Activated naive CD4-positive, alpha-beta T cell treated with anti-CD3 and anti-CD28 coated beads, Interleukin-2, amount 50 U/mL, for 16 hours (primary cell): ENCODE results near the gene SLC12A4.
"Not testable (repeated sequence)": the region's sequence is repeated elsewhere in the genome, so short reads cannot be mapped to it uniquely, and the experiment has no call there.

Source experiments
- DNase-seq: peaks from one replicate; pipeline ENCODE4 v3.0.0-alpha.2; 2020

Gene SLC12A4

DNA sequence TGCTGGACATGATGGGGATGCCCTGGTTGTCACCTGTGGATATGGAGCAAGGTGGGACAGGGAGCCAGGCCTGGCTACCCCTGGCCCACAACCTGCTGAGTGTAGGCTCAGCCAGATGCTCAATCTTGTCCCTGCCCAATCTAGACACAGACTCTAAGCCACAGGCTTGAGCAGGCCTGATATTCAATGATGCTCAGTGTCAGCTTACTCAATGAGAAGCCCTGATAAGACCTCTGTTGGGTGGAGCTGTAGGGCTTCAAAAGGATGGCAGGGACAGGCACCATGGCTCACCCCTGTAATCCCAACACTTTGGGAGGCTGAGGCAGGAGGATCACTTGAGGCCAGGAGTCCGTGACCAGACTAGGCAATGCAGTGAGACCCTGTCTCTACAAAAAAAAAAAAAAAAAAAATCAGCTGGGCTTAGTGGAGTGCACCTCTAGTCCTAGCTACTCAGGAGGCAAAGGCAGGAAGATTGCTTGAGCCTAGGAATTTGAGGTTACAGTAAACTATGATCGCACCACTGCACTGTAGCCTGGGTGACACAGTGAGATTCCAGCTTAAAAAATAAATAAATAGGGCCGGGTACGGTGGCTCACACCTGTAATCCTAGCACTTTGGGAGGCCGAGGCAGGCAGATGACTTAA lies 27.9 kb downstream of the SLC12A4 start:
- DNase-seq = no peak

DNA sequence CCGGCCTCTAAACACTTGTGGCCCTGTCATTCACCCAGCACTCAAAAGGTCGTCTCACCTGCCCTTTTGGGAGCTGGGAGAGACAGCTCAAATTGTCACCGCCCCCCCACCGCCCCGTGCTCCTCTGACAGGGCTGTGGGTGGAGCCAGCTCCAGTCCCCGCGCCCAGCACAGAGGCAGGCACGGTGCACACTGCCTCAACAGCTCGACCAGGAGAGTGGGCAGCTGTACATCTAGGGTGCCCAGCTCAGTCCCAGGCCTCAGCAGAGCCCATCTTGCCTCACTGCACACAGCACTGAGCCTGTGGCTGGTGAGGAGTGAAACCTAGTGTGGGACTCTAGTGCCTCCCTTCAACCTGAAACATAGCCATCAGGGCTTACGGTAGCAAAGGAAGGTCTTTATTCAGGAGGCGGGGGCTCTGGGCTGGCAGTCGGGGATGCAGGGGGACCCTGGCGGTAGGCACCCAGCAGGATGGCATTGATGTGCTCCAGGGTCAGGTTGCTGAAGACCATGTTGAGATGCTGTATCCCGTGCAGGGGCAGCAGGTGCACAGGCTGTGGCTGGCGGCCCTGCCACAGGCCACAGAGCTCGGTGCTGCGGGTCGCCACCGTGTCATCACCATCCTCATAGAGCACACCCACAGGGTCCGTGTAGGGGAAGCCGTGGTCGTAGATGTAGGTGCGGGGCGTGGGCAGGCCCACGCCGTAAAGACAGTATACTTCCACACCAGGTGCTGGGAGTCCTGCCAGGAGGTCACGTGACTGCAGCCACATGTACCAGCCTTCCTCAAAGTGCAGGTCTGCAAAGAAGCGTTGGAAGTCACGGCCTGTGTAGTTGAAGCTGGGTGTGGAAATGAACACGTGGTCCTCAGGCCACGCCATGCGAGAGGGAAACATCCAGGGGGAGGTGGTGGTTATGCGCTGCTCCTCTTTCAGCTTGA lies 28.7 kb downstream of the SLC12A4 start:
- peak; percentile 62 for DNase-seq

DNA sequence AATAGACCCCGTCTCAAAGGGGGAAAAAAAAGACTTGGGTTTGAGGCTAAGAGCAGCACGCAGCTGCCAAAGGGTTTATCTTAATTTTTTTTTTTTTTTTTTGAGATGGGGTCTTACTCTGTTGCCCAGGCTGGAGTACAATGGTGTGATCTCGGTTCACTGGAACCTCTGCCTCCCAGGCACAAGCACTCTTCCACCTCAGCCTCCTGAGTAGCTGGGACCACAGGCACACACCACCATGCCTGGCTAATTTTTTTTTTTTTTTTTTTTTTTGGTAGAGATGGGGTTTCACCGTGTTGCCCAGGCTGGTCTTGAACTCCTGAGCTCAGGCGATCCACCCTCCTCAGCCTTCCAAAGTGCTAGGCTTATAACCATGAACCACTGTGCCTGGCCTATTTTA lies 30.7 kb downstream of the SLC12A4 start:
- DNase-seq = not testable (repeated sequence)

DNA sequence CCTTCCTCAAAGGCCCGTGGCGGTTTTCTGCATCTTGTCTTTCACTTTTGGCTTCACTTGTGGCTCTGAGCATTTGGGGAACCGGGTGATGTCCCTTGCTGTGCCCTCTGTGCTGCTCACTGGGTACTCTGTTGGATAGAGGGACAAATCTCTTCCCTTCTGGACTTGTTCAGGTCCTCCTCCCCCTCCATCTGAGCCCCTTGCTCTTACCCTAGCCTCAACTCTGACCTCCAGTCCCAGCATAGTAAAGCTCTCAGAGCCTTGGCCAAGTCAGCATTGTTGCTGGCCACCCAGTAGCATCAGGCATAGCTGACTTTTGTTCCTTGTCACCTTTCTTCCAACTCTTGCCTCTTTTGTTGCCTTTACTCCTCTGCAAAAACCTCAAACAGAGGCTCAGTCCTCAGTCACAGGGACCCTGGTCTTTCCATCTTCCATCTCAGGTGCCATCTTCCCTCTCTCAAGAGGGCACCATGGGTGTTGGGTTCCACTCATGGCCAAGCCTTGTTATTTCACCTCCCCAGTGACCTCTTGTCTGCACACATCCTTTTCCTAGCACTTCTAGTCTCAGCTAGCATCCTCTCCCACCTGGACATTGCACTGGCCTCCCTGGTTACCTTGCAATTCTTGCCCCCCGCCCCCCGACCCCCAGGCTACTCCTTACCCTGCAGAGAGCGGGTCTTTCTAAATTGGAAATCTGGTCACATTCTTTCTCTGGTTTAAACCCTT lies 31.4 kb downstream of the SLC12A4 start:
- peak; percentile 77 for DNase-seq

DNA sequence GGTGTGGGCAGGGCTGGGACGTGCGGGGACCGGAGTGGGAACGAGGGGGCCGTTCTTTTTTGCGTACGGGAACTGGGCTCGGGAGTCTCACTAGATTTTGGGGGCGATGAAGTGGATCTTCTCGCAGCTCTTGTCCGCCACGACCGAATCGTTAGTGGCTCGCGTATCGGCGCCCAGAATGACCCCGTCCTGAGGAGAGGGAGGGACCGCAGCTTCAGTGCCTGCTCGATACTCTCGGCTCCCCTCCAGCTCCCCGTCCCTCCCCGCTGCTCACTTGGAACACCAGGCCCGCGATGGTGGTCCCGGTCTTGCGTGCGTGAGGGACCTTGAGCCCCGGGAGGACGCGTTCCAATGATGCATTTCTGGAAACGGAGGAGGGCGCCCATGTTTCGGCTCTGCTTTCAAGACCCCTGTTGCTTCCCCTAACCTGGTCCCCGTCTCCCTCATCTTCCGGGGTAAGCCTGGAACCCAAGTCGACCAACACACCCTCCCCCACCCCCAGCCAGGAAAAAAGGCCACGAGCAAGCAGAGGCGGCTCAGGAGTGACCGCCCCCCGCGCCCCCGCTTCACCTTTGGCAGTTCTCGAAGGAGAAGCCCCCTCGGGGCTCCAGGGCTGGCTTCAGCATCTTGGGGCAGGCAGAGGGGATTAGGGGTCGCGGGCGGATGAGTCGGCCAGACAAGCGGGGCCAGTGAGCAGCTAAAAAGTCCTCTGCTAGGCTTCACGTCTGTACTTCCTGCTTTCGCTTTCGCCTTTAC lies 32.1 kb downstream of the SLC12A4 start, which contains the start of gene PSMB10:
TSS of gene PSMB10 (minus strand) at position 727 of the 756 bp plus-strand sequence. CDS start at position 626, 101 bp downstream.
- peak; percentile 56 for DNase-seq

DNA sequence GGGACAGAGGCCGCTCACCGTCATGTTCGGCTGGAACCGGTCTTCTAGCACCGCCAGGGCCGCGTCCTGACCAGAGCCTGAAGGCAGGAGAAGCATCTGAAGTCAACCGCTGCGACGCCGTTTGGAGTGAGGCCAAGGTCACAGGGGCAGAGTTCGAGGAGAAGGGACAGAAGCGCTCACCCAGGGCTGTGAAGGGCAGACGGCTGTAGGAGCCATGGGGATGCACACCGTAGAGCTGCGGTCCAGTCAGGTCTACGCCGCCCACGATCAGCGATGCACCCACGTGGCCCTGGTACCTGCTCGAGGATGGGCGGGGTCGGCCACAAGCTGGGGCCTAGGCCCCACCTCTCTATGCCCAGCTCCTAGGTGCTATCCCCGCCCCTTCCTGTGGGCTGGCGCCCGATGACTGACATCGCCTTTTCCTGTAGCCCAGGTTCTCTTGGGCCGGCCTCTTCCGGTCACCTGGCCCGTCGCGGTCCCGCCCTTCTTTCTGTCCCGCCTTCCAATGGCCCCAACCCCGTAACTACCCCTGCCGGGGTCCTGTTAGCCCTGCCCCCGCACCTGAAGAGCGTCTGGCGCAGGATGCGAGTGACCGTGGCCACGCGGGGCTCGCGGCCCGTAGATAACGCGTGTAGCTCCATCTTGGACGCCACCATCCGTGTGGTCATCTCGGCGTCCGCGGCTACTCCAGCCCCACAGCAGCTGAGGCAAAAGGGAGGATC lies 32.9 kb downstream of the SLC12A4 start:
- DNase-seq = peak; percentile 95

DNA sequence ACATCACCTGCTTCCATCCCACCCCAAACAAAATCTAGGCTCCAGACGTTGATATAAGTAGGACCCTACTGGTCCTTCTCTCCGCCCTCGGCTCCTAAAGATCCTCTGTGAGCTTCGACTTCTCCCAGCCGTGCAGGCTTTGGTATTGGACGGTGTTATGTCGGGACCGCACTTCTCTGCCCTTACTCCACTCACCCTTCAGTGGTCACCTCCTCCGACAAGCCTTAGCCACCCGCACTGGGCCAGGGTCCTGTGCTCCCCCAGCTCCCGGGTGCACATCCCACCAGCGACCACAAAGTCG lies 33.4 kb downstream of the SLC12A4 start:
- no peak for DNase-seq

DNA sequence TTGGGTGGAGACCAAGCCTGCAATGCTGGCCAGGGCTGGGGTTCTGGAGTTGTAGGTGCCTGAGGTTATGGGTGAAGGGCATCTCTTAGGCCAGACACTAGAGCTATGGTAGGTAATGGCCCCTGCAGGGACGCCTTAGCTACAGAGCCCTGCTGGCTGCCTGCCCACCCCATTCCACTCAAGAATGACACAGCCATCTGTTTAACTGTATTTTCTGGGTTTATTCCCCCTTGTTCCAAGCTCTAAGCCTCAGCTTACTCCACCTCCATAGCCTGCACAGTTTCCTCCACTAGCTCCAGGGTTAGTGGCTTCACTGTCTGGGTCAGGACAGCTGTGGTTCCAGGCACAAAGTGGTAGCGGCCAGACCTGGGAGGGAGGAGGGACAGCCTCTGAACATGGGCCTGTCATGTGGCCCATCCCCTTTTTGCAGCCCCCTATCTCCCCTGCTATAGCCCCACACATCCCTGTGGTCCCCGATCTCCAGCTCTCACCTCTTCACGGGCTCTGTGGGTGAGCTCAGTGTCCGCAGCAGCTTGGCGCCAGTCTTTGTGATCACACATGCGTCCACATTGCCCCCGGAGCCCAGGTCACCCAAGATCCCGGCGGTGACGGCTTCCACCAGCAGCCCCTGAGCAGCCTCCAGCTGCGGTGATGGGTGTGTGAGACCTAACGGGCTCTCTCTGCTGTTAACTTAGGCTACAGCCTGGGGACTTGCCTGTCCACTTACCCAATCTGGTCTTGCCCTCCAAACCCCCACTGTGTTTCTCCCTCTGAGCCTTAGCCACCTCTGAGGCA lies 33.9 kb downstream of the SLC12A4 start:
- DNase-seq = no peak

DNA sequence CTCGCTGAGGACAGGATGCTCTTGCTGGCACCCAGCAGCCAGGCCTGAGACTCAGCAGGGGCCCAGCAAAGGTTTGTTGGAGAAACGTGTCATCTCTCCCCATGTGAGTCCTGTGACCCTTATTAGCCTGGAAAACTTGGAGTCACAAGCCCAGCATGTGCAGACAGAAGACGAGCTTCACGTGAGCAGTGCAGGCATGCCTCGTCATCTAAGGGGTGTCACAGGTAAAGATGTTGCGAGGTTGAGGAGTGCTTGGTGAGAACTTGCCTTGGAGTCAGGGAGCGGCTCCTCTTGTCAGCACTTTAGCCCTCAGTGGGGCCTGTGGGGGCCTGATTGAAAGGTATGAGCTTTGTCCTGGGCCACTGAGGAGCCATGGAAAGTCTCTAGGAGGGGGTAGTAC lies 34.6 kb downstream of the SLC12A4 start:
- DNase-seq = no peak

DNA sequence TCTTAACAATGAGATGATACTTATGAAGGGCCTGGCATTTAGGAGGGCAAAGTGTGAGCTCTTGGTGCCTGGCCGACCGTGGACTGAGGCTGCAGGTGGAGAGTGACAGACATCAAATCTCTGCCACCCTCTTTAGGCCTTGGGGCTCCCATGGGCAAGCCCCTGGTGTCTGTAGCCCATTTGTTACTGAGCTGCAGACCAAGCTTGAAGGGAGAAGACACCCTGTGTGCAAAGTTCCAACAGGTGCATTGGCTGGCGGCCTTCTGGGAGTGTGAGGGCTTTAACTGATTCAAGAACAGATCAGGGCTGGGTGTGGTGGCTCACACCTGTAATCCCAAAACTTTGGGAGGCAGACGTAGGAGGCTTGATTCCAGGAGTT lies 36.0 kb downstream of the SLC12A4 start:
- DNase-seq = no peak

DNA sequence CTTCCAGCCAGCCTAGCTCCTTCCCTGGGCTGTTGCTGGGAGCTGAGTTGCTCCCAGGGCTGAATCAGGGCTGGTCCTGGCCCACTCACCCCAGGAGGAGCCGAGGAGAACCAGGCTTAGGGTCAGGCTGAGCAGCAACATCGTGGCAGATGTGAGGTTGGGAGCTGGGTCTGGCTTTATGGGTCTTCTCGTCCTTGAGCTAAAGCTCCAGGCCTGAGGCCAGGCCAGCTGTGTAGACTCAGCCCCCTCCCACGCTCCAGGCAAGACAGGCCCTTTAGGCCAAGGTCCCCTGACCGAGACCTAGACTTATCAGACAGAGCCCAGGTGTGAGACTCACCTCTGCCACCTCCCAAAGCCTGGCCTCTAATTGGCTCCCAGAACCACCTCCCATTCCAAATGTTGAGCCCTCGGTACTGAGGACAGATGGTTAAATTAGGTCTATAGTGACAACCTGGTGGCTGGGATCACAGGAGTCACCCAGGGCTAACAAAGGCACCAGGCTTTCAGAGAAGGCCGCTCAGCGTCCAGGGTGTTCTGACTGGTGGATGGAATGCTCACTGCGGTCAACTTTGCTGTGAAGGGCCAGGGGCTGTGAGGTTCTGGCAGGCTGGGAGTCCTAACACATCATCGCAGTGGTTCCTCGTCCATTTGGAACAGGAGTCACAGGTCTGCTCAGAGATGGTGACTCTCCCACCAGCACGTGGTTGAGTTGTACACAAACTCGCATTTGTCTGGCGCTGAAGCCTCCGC lies 36.5 kb downstream of the SLC12A4 start, which contains the start of gene CTRL:
TSS of gene CTRL (minus strand) at position 151 of the 750 bp plus-strand sequence. CDS start at position 141, 10 bp downstream.
- no peak for DNase-seq

DNA sequence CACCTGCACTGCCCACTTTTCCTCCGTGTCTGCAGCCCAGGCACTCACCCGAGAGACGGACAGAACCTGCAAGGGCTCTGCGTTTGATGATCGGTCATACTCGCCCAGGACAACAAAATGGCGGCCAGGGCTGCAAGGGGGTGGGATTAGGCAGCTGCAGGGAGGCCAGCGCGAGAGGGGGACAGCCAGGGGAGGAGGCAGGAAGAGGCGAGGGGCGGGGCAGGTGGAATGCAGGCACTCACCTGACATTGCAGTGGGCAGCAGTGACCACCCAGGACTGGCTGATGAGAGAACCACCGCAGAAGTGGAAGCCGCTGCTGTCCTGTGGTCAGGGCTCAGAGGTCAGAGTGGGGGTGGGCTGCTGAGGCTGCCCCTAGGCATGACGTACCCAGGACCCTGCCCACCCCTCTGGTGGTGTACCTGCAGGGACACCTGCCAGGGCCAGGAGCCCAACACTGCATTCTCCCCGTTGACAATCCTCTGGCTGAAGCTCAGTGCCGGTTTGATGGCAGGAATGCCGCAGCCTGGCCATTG lies 37.7 kb downstream of the SLC12A4 start:
- DNase-seq = no peak

DNA sequence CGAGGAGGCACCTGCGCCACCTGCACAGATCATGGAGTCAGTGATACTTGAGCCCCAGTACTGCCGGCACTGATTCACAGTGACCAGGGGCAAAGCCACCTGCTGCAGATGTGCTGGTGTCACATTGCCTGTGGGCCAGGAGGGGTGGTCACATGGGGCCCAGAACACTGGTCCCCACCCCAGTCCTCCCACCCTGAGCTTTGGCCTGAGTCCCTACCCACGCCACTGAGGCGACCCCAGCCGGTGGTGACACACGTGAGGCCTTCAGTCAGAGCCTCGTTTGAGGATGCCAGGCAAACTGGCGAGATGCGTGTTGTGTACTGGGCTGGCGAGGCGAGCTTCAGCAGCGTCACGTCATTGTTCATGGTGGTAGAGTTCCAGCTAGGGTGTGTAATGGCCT lies 38.2 kb downstream of the SLC12A4 start:
- DNase-seq = no peak

DNA sequence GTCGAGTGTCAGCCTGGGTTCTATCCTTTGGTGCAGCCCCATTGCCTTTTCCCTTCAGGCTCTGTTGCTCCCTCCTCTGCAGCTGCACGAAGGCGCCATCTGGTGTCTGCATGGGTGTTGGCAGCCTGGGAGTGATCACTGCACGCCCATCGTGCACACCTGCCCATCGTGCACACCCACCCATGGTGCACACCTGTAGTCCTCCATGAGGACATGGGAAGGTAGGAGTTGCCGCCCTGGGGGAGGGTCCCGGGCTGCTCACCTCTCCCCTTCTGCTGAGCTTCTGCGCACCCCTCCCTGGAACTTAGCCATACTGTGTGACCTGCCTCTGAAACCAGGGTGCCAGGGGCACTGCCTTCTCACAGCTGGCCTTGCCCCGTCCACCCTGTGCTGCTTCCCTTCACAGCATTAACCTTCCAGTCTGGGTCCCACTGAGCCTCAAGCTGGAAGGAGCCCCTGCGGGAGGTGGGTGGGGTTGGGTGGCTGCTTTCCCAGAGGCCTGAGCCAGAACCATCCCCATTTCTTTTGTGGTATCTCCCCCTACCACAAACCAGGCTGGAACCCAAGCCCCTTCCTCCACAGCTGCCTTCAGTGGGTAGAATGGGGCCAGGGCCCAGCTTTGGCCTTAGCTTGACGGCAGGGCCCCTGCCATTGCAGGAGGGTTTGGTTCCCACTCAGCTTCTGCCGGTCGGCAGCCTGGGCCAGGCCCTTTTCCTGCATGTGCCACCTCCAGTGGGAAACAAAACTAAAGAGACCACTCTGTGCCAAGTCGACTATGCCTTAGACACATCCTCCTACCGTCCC lies 39.7 kb downstream of the SLC12A4 start:
- DNase-seq = peak; percentile 81

DNA sequence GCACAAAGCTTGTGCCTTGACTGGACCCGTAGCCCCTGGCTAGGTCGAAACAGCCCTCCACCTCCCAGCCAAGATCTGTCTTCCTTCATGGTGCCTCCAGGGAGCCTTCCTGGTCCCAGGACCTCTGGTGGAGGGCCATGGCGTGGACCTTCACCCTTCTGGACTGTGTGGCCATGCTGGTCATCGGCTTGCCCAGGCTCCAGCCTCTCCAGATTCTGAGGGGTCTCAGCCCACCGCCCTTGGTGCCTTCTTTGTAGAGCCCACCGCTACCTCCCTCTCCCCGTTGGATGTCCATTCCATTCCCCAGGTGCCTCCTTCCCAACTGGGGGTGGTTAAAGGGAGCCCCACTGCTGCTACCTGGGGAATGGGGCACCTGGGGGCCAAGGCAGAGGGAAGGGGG lies 40.3 kb downstream of the SLC12A4 start:
- no peak for DNase-seq

DNA sequence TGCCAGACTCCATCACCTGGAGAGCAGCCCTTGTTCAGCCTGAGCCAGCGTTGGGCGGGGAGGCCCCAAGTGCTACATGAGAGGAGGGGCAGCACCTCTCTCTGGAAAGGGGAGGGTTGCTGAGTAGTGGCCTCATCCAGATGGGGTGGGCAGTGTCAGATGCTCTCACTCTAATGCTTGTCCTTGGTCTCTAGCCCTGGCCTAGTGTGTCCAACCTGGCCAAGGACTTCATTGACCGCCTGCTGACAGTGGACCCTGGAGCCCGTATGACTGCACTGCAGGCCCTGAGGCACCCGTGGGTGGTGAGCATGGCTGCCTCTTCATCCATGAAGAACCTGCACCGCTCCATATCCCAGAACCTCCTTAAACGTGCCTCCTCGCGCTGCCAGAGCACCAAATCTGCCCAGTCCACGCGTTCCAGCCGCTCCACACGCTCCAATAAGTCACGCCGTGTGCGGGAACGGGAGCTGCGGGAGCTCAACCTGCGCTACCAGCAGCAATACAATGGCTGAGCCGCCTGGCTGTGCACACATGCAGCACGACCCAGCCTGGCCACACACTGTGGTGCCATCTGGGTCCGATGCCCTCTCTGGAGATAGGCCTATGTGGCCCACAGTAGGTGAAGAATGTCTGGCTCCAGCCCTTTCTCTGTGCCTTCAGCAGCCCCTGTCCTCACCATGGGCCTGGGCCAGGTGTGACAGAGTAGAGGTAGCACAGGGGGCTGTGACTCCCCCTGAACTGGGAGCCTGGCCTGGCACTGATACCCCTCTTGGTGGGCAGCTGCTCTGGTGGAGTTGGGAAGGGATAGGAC lies 41.1 kb downstream of the SLC12A4 start:
- DNase-seq = no peak

DNA sequence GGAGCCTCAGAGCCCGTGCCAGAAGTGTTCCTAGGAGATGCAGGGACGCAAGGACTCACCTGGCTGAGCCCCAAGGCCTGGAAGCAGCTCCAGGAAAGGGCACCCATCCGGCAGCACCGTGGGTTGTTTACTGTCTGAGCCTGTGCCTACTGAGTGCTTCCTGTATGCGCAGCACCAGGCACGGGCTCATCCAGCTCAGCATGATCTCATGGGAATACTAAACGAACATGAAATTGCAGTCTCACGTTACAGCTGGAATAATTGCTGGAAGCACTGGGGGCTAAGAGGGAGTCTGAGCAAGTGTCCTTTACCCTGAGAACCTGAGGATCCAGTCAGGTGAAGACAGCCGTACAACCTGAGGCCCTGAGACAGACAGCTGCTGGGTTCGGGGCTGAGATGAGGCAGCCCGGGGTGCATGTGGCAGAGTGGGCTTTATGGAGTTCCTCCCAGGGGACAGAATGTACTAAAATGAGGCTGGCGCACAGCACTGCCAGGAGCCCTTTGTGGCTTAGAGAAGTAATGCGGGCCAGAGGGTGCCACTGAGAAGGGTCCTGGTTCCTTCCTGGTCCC lies 42.2 kb downstream of the SLC12A4 start:
- no peak for DNase-seq
